ENCODE results near the gene IGLL5. TPM values are rescaled to one million over a fixed set of nuclear protein-coding genes. Genes with fewer than 3 reads are reported as not detected.

IGLL5 gene
- total RNA-seq, 4 donors from 2014 or later = 1.8 to 15.7 TPM; not detected in 2

DNA sequence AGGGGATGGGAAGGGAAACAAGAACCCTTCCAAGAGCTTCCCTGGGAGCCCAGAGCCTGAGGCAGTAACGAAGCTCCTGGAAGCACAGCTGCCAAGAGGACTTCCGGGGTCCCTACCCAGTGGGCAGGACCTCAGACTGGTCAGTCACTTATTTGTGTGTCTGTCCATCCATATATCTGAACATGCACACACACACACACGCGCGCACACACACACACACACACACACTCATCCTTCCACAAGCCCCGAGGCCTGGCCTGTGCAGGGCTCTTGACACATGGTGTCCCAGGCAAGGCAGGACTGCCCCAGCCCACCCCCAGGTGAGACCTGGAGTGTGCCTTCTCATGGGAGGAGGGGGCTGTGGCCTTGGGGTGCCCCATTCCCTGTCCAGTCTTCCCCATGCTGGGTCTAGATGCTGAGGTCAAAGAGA lies 44.9 kb downstream of the IGLL5 start:
- H3K4me1 ChIP-seq = no peaks in the 10 kb centered on the region
- intact Hi-C loops (cut with DNase I) = no loop called here
- no peaks in the 10 kb centered on the region for H3K27me3 ChIP-seq
- WGBS, 2 donors = 72 to 87% methylated on average over 4 to 6 of the region's 6 CpGs
- H3K27ac ChIP-seq = no peak overlapping the region
- TF ChIP-seq, protein P1, sequence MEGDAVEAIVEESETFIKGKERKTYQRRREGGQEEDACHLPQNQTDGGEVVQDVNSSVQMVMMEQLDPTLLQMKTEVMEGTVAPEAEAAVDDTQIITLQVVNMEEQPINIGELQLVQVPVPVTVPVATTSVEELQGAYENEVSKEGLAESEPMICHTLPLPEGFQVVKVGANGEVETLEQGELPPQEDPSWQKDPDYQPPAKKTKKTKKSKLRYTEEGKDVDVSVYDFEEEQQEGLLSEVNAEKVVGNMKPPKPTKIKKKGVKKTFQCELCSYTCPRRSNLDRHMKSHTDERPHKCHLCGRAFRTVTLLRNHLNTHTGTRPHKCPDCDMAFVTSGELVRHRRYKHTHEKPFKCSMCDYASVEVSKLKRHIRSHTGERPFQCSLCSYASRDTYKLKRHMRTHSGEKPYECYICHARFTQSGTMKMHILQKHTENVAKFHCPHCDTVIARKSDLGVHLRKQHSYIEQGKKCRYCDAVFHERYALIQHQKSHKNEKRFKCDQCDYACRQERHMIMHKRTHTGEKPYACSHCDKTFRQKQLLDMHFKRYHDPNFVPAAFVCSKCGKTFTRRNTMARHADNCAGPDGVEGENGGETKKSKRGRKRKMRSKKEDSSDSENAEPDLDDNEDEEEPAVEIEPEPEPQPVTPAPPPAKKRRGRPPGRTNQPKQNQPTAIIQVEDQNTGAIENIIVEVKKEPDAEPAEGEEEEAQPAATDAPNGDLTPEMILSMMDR (IDR thresholded peaks at IDR 0.05) = no peak
- TF ChIP-seq POLR2A (IDR thresholded peaks at IDR 0.05) = no peak
- no peak overlapping the region for H3K4me3 ChIP-seq (replicated peaks in 1 of 3)
- no peaks in the 10 kb centered on the region for H3K9me3 ChIP-seq
- no peak for DNase-seq
- no peaks in the 10 kb centered on the region for H3K36me3 ChIP-seq

DNA sequence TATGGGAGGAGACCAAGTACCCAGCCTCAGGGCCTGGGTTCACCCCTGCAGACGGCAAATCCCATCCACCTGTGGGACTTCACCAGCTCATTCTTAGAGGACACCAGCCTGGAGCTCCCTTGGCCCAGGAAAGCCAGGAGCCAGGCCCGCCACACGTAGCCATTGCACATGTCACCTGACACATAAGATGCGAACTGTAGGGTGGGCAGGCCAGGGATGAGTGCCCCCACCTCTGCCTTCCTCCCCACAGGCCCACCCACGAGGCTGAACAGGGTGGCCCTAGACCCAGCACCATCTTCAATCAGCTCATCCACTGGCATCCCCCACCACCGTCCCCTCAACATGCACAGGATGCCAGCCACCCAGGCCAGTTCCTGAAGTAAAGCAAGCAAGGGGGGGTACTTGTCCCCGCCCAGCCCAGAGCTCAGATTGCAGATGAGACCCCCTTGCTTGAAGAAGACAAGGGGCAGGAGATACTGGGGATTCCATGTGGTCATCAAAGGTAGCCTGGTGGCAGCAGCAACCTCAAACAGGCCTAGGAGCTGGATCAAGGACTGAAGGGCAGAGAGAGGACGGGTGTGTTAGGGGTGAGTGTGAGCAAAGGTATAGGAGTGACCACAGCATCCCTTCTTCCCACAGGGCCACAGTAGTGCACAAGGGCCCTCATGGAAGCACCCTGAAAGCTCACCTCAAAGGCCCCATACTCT lies 45.6 kb downstream of the IGLL5 start:
- TF ChIP-seq POLR2A (IDR thresholded peaks at IDR 0.05) = no peak
- TF ChIP-seq, protein P1 (IDR thresholded peaks at IDR 0.05) = no peak
- no peak for DNase-seq
- no peak overlapping the region for H3K27ac ChIP-seq
- H3K4me1 ChIP-seq = no peaks in the 10 kb centered on the region
- no peaks in the 10 kb centered on the region for H3K27me3 ChIP-seq
- no peaks in the 10 kb centered on the region for H3K36me3 ChIP-seq
- no peak overlapping the region for H3K4me3 ChIP-seq (replicated peaks in 1 of 3)
- H3K9me3 ChIP-seq = no peaks in the 10 kb centered on the region
- intact Hi-C loops (cut with DNase I) = no loop called here
- WGBS, 2 donors = 92 to 94% methylated on average over 7 to 8 of the region's 8 CpGs

DNA sequence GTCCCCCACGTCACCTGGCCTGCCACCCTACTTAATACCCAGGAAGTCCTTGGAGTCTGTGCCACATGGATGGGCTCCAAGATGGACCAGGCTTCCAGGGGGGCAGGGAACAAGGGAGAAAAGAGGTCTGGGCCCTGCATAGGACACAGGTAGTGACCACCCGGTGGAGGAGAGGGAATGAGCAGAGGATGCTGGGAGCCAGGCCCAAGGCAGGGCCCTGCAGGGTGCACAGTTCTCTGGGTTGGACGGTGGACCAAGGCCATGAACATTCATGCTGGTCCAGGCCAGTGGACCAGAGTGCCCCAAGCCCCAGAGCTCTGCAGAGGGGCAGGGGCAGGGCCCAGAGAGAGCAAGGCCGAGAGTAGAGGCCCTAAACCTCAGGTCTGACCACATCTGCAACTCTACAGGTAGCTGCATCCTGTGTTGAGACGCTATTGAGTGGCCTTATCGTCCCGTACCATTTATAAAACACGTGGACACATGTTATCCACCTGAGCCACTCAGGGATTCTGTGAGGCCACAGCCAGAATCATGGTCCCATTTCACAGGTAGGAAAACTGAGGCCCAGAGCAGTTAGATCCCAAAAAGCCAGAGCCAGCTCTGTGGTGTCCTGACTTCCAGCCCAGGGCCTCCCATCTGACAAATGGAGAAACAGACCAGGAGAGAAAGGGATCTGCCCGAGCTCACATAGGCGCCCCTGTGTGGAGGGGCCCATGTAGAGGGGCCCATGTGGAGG lies 46.4 kb downstream of the IGLL5 start:
- H3K4me3 ChIP-seq (replicated peaks in 1 of 3) = no peak overlapping the region
- 74 to 86% methylated on average over 7 to 10 of the region's 10 CpGs for WGBS, 2 donors
- intact Hi-C loops (cut with DNase I) = no loop called here
- TF ChIP-seq, protein P1 (IDR thresholded peaks at IDR 0.05) = no peak
- no peak for TF ChIP-seq POLR2A (IDR thresholded peaks at IDR 0.05)
- H3K27me3 ChIP-seq = no peaks in the 10 kb centered on the region
- no peaks in the 10 kb centered on the region for H3K9me3 ChIP-seq
- no peak overlapping the region for H3K27ac ChIP-seq
- H3K4me1 ChIP-seq = no peaks in the 10 kb centered on the region
- no peaks in the 10 kb centered on the region for H3K36me3 ChIP-seq
- no peak for DNase-seq

DNA sequence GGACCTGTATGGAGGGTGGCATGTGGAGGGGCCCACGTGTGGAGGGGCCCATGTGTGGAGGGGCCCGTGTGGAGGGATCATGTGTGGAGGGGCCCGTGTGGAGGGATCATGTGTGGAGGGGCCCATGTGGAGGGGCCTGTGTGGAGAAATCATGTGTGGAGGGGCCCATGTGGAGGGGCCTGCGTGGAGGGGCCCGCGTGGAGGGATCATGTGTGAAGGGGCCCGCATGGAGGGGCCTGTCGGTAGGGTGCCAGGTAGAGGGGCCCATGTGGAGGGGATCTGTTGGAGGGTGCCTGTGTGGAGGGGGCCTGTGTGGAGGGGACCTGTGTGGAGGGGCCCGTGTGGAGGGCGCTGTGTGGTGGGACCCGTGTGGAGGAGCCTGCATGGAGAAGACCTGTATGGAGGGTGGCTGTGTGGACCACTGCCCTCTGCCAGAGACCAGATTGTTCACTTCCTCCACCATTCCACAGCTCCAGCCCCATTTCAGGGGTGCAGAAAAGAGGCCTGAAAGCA lies 47.0 kb downstream of the IGLL5 start:
- DNase-seq = no peak
- H3K4me1 ChIP-seq = no peaks in the 10 kb centered on the region
- H3K27ac ChIP-seq = no peak overlapping the region
- H3K4me3 ChIP-seq (replicated peaks in 1 of 3) = no peak overlapping the region
- no peaks in the 10 kb centered on the region for H3K9me3 ChIP-seq
- H3K27me3 ChIP-seq = no peaks in the 10 kb centered on the region
- intact Hi-C loops (cut with DNase I) = no loop called here
- WGBS, 2 donors = 83 to 86% methylated on average over 11 of the region's 11 CpGs
- TF ChIP-seq POLR2A (IDR thresholded peaks at IDR 0.05) = no peak
- TF ChIP-seq, protein P1 (IDR thresholded peaks at IDR 0.05) = no peak
- H3K36me3 ChIP-seq = no peaks in the 10 kb centered on the region

DNA sequence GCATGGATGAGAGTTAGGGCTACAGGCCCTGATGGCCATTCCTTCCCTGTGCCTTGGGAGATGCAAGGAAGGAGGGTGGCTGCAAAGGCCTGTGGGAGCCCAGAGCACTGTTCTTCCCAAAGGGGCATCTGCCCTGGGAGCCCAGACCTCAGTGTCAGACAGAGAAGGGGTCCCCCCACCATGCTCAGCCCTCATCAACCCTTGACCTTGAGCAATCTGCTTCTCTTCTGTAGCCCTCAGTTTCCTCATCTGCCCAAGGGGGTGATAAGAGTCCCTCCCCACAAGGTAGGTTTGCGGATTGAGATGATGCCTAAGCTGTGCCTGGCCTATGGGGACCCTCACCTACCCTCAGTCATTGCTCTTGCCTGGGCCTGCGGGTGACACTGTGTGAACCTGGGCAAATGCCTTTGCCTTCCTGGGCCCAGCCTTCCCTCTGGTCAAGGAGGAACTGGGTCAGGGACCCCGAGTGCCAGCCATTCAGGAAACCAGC lies 47.5 kb downstream of the IGLL5 start:
- DNase-seq = no peak
- intact Hi-C loops (cut with DNase I) = no loop called here
- Histone ChIP-seq H3K27me3 (no peaks in the 10 kb centered on the region), H3K36me3 (no peaks in the 10 kb centered on the region), H3K4me3 (replicated peaks in 1 of 3) (no peak overlapping the region), H3K4me1 (no peaks in the 10 kb centered on the region), H3K9me3 (no peaks in the 10 kb centered on the region), H3K27ac (no peak overlapping the region)
- WGBS, 2 donors = 67 to 100% methylated on average over 2 to 3 of the region's 3 CpGs
- TF ChIP-seq POLR2A (IDR thresholded peaks at IDR 0.05) = no peak
- TF ChIP-seq, protein P1 (IDR thresholded peaks at IDR 0.05) = no peak

Data from thyroid gland (tissue), 4 donors.